Measurements from ENCODE around the gene COX8A. TPM values are rescaled to one million over a fixed set of nuclear protein-coding genes. Genes with fewer than 3 reads are reported as not detected.

Gene COX8A
- total RNA-seq, 1 donor from 2014 or later: 312 TPM

- Mint-ChIP-seq H3K36me3 (ENCODE audit: low read depth) (peaks cover 38% of the 10 kb centered on the region), H3K27me3 (ENCODE audit: low read depth) (no peaks in the 10 kb centered on the region), H3K9me3 (no peaks in the 10 kb centered on the region), H3K27ac (peak overlapping the region; percentile 97), H3K4me1 (ENCODE audit: low read depth) (peaks cover 21% of the 10 kb centered on the region), H3K4me3 (ENCODE audit: low read depth) (peak overlapping the region; percentile 98)
- intact Hi-C loops (cut with micrococcal nuclease): loop anchor here (1.0 kb wide), 2 partner anchors 11 to 24 kb away; partner anchors contain the start of gene COX8A
- DNase-seq (ENCODE audit: low spot score): peak; percentile 65
Measured at GRCh38 chr11:63985812-63986155, 11.4 kb downstream of the COX8A start.

GRCh38 chr11:63986156-63986931, 11.9 kb downstream of the COX8A start, which contains the start of gene OTUB1:
Gene OTUB1 (plus strand): TSS chr11:63986438. CDS start chr11:63986457, 19 bp downstream.
- intact Hi-C loops (cut with micrococcal nuclease): loop anchor here (1.0 kb wide), 2 partner anchors 12 to 25 kb away; partner anchors contain the start of gene COX8A
- DNase-seq (ENCODE audit: low spot score): peak; percentile 83
- Mint-ChIP-seq H3K4me1 (ENCODE audit: low read depth) (peaks cover 18% of the 10 kb centered on the region), H3K27ac (peak within 1 kb of the TSS; percentile 97), H3K4me3 (ENCODE audit: low read depth) (peak within 1 kb of the TSS; percentile 98), H3K36me3 (ENCODE audit: low read depth) (peaks cover 40% of the 10 kb centered on the region), H3K27me3 (ENCODE audit: low read depth) (no peaks in the 10 kb centered on the region), H3K9me3 (no peaks in the 10 kb centered on the region)

- Mint-ChIP-seq H3K36me3 (ENCODE audit: low read depth) (peaks cover 46% of the 10 kb centered on the region), H3K4me1 (ENCODE audit: low read depth) (peaks cover 18% of the 10 kb centered on the region), H3K27me3 (ENCODE audit: low read depth) (no peaks in the 10 kb centered on the region), H3K4me3 (ENCODE audit: low read depth) (peak overlapping the region; percentile 76), H3K27ac (peak overlapping the region; percentile 33), H3K9me3 (no peaks in the 10 kb centered on the region)
- intact Hi-C loops (cut with micrococcal nuclease): loop anchor here (1.0 kb wide), 2 partner anchors 13 to 26 kb away; partner anchors contain the start of gene COX8A
- DNase-seq (ENCODE audit: low spot score): no peak
Measured at GRCh38 chr11:63986932-63987513, 12.6 kb downstream of the COX8A start.

GRCh38 chr11:63991558-63991957, 17.1 kb downstream of the COX8A start:
- Mint-ChIP-seq H3K9me3 (no peaks in the 10 kb centered on the region), H3K27me3 (ENCODE audit: low read depth) (no peaks in the 10 kb centered on the region), H3K27ac (no peak overlapping the region), H3K36me3 (ENCODE audit: low read depth) (peaks cover 67% of the 10 kb centered on the region), H3K4me1 (ENCODE audit: low read depth) (peaks cover 12% of the 10 kb centered on the region), H3K4me3 (ENCODE audit: low read depth) (no peak overlapping the region)
- DNase-seq (ENCODE audit: low spot score): no peak
- intact Hi-C loops (cut with micrococcal nuclease): no loop called here

- Mint-ChIP-seq H3K9me3 (no peaks in the 10 kb centered on the region), H3K27ac (no peak overlapping the region), H3K36me3 (ENCODE audit: low read depth) (peaks cover 71% of the 10 kb centered on the region), H3K4me3 (ENCODE audit: low read depth) (no peak overlapping the region), H3K27me3 (ENCODE audit: low read depth) (no peaks in the 10 kb centered on the region), H3K4me1 (ENCODE audit: low read depth) (peaks cover 6% of the 10 kb centered on the region)
- intact Hi-C loops (cut with micrococcal nuclease): no loop called here
- DNase-seq (ENCODE audit: low spot score): no peak
Measured at GRCh38 chr11:63993100-63993499, 18.7 kb downstream of the COX8A start.

- no peak for DNase-seq (ENCODE audit: low spot score)
- H3K4me3 Mint-ChIP-seq (ENCODE audit: low read depth): no peak overlapping the region
- intact Hi-C loops (cut with micrococcal nuclease): no loop called here
- H3K36me3 Mint-ChIP-seq (ENCODE audit: low read depth): peaks cover 67% of the 10 kb centered on the region
- no peak overlapping the region for H3K27ac Mint-ChIP-seq
- no peaks in the 10 kb centered on the region for H3K27me3 Mint-ChIP-seq (ENCODE audit: low read depth)
- H3K4me1 Mint-ChIP-seq (ENCODE audit: low read depth): peaks cover 3% of the 10 kb centered on the region
- H3K9me3 Mint-ChIP-seq: no peaks in the 10 kb centered on the region
Measured at GRCh38 chr11:63993993-63994392, 19.6 kb downstream of the COX8A start.

GRCh38 chr11:63996512-63996911, 22.1 kb downstream of the COX8A start:
- Mint-ChIP-seq H3K27me3 (ENCODE audit: low read depth) (peaks cover 2% of the 10 kb centered on the region), H3K36me3 (ENCODE audit: low read depth) (peaks cover 47% of the 10 kb centered on the region), H3K4me3 (ENCODE audit: low read depth) (no peak overlapping the region), H3K27ac (no peak overlapping the region), H3K4me1 (ENCODE audit: low read depth) (peaks cover 5% of the 10 kb centered on the region), H3K9me3 (no peaks in the 10 kb centered on the region)
- no peak for DNase-seq (ENCODE audit: low spot score)
- intact Hi-C loops (cut with micrococcal nuclease): no loop called here

- Mint-ChIP-seq H3K36me3 (ENCODE audit: low read depth) (peaks cover 40% of the 10 kb centered on the region), H3K9me3 (no peaks in the 10 kb centered on the region), H3K27me3 (ENCODE audit: low read depth) (peaks cover 2% of the 10 kb centered on the region), H3K4me3 (ENCODE audit: low read depth) (no peak overlapping the region), H3K27ac (no peak overlapping the region), H3K4me1 (ENCODE audit: low read depth) (peaks cover 5% of the 10 kb centered on the region)
- intact Hi-C loops (cut with micrococcal nuclease): no loop called here
- DNase-seq (ENCODE audit: low spot score): no peak
Measured at GRCh38 chr11:63997104-63997700, 22.8 kb downstream of the COX8A start.

- Mint-ChIP-seq H3K27me3 (ENCODE audit: low read depth) (peaks cover 2% of the 10 kb centered on the region), H3K4me1 (ENCODE audit: low read depth) (peaks cover 5% of the 10 kb centered on the region)
- no peak for DNase-seq (ENCODE audit: low spot score)
Measured at GRCh38 chr11:63997801-63998337, 23.4 kb downstream of the COX8A start.

GRCh38 chr11:63998558-63999348, 24.3 kb downstream of the COX8A start:
- no peak overlapping the region for H3K4me3 Mint-ChIP-seq (ENCODE audit: low read depth)
- no peak for DNase-seq (ENCODE audit: low spot score)
- H3K4me1 Mint-ChIP-seq (ENCODE audit: low read depth): peaks cover 4% of the 10 kb centered on the region
- intact Hi-C loops (cut with micrococcal nuclease): no loop called here
- no peak overlapping the region for H3K27ac Mint-ChIP-seq
- no peaks in the 10 kb centered on the region for H3K9me3 Mint-ChIP-seq
- H3K27me3 Mint-ChIP-seq (ENCODE audit: low read depth): peaks cover 2% of the 10 kb centered on the region
- H3K36me3 Mint-ChIP-seq (ENCODE audit: low read depth): peaks cover 33% of the 10 kb centered on the region

More at GRCh38 chr11:63997801-63998337, 23.4 kb downstream of the COX8A start:
- peaks cover 39% of the 10 kb centered on the region for H3K36me3 Mint-ChIP-seq (ENCODE audit: low read depth)
- no peaks in the 10 kb centered on the region for H3K9me3 Mint-ChIP-seq
- H3K27ac Mint-ChIP-seq: no peak overlapping the region
- no peak overlapping the region for H3K4me3 Mint-ChIP-seq (ENCODE audit: low read depth)
- intact Hi-C loops (cut with micrococcal nuclease): no loop called here

- H3K4me3 Mint-ChIP-seq (ENCODE audit: low read depth): no peak overlapping the region
- peaks cover 2% of the 10 kb centered on the region for H3K4me1 Mint-ChIP-seq (ENCODE audit: low read depth)
- no peak overlapping the region for H3K27ac Mint-ChIP-seq
- H3K9me3 Mint-ChIP-seq: no peaks in the 10 kb centered on the region
- H3K27me3 Mint-ChIP-seq (ENCODE audit: low read depth): peaks cover 2% of the 10 kb centered on the region
- intact Hi-C loops (cut with micrococcal nuclease): loop anchor here (1.0 kb wide), 1 partner anchor 149 kb away; no protein-coding TSS in a partner anchor
- H3K36me3 Mint-ChIP-seq (ENCODE audit: low read depth): peaks cover 29% of the 10 kb centered on the region
- peak; percentile 37 for DNase-seq (ENCODE audit: low spot score)
Measured at GRCh38 chr11:63999349-64000025, 25.1 kb downstream of the COX8A start.

Data from activated T-helper 2 cell treated with anti-CD3 and anti-CD28 coated beads, Interferon-gamma antibody, Interleukin-2, Interleukin-4, amounts not matched to agents 10 μg/mL and 5 μg/mL and 100 μg/mL, durations not matched to agents 14 hours and 24 hours and 36 hours (primary cell).